HG02763 (cell line): ENCODE results near the gene PRKCA.

ENCODE experiments used
- ATAC-seq: cut with Tn5 transposase; IDR thresholded peaks from one replicate; pipeline ENCODE4 v1.9.1; 2021; ENCODE audit warnings: mild to moderate bottlenecking, moderate library complexity; ENCODE audit not compliant: unreplicated experiment

The PRKCA gene

GRCh38 chr17:66508896-66509844 is 206.8 kb downstream of the PRKCA start:
- no peak for ATAC-seq

GRCh38 chr17:66509926-66510325 is 207.5 kb downstream of the PRKCA start:
- no peak for ATAC-seq

- ATAC-seq = no peak
These were observed 208.7 kb downstream of the PRKCA start for GRCh38 chr17:66511135-66511534.

DNA sequence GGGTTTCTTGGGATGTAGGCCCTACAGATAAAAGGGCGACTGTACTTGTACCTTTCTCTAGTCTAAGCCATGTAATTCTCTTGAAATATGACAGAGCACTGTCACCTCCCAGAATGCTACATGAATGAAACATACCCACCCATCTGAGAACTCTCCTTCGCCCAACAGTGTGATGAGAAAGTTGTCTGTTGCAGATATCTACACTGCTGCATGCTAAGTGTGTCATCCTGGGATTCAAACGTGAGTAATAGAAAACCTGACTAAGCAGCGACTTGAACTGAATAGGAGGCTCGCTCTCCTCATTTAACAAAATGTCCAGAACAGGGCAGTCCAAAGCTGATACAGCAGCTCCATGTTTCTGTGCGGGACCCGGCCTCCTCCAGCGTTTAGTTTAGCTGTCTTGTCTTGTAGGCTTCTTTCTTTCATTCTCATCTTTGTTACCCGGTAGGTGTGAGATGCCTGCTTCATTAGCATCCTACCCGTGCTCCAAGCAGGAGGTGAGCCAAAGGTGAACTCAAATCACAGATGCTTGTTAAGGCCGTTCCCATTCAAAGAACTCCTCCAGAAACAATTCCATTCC is 211.9 kb downstream of the PRKCA start:
- ATAC-seq = no peak

DNA sequence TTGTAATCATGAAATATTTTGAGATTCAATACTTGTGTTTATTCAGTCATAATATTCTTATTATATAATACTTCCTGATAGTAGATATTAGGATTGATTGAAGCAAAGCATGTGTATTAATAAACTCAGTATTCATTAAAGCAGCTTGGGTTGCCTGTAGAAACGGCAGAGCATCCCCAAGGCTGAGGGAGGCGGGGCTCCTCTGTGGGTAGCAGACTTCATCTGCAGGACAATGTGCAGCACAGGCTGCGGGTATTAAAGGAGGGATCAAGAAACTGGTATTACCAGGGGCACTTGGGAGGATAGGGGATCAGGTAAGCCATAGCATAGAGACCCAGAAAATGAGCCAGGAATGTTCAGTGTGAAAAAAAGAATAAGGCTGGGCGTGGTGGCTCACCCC is 213.6 kb downstream of the PRKCA start:
- ATAC-seq = no peak

- no peak for ATAC-seq
These were observed 215.1 kb downstream of the PRKCA start for GRCh38 chr17:66517336-66518009.

DNA sequence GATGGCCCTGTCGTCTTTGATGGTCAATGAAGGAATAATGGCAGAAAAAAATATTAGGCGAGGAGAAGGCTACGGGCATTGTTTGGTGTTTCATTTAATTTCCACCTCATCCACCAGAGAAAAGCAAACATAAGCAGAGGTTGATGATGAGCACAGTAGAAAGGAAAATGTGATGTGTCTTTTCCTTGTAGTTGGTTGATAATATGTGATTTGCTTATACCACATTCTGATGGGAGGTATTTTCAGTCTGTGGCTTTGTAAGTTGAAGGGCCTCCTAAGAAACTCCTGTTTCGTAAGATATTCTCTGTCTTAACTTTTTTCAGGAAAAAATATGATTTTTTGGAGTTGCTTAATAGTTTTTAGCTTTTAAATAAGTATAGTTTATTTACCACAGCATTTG is 215.7 kb downstream of the PRKCA start:
- no peak for ATAC-seq

- no peak for ATAC-seq
These were observed 216.3 kb downstream of the PRKCA start for GRCh38 chr17:66518677-66519076.

GRCh38 chr17:66519154-66519553 is 216.7 kb downstream of the PRKCA start:
- ATAC-seq = no peak

DNA sequence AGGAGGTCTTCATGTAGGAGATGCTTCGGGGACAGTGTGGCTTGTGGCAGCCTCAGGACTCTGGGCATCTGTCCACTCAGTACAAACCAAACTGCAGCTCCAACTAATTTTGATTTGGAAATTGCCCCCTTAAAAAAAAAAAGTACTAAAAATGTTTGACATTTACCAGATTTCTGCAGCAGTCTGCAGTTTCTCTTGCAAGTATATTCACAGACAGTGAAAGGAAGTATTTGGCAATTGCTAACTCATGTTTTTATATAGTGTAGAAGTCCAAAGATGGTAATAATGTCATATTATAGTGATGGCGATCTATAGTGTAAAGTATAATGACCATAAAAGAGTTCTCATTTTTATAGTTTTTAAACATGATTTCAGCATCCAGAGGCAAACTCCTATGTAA is 218.6 kb downstream of the PRKCA start:
- no peak for ATAC-seq

DNA sequence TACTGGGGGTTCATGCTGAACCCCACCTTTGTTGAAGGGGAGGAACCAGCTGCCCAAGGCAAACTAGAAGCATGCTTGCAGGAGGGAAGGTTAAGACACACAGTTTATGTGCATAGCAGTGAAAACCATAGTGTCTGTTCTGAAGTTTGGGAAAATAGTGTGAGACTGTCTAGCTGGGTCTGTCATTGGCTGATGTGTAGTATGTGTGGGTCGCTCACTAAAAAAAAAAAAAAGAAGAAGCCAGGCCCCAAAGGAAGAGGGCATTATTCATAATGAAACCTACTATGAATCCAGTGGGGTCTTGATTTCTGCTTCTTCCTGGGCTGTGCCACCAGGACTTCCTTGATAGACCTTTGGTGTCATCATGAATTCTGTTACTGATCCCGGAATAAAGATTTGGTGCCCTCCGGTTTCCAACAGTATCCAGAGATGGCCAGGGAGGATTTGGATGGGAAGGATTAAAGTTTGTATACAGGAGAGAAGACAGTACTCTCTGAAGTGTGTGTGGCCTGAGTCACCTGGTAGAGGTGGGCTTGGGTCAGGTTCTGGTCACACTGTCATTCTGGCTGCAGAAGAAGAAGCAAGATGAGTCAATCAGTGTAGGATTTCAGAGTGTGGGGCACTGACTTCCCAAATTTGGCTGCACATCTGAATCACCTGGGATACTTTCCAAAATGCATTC is 220.3 kb downstream of the PRKCA start:
- ATAC-seq = no peak

DNA sequence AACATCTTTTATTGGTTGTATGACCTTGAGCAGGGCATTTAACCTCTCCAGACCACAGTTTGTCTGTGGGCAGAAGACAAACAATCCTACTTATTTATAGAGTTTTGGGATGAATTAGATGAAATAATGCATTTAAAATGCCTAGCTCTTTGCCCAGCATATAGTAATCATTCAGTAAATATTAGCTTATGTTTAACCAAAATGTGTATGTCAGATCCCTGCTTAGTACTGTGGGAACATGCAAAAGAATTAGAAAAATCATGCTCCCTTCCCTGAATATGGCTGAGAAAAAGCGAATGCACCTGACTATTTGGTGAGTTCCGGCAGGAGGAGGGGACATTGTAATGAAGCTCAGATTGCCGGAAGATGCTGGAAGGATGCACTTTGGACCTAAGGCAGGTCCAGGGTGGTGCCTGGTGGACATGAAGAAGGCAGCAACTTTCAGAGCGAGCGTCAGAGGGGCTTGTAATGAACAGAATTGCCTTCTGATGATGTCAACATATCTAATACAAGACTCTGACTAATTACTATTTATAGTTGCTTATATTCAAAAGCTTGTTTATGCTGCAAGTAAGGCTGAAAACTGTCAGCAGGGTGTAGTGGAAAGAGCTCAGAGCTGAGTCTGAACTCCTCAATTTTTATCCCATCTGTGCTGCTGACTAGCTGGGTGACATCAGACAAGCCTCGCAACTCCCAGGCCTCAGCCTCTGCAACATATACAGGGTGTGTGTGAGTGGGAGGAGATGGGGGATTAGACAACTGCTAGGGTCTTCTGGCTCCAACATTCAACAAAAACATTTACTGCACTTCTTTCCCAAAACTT is 221.2 kb downstream of the PRKCA start:
- ATAC-seq = no peak

DNA sequence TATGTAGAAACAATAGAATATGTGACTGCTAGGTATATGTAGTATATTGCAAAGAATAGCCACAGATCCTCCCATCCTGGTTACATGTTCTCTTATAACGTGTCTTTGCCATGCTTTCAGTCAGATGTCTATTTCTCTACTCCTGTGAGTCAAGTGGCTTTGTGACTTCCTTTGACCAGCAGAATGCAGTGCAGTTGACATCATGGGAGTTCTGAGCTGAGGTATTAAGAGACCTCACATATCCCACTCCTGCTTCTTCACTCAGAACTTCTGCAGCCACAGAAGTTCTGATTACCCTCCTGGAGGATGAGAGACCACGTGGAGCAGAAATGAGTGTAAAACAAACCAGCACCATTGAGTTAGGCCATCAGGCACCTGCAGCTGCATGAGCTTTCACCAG is 222.5 kb downstream of the PRKCA start:
- no peak for ATAC-seq

- ATAC-seq = no peak
These were observed 222.9 kb downstream of the PRKCA start for GRCh38 chr17:66525338-66525737.

GRCh38 chr17:66526827-66527226 is 224.4 kb downstream of the PRKCA start:
- no peak for ATAC-seq

DNA sequence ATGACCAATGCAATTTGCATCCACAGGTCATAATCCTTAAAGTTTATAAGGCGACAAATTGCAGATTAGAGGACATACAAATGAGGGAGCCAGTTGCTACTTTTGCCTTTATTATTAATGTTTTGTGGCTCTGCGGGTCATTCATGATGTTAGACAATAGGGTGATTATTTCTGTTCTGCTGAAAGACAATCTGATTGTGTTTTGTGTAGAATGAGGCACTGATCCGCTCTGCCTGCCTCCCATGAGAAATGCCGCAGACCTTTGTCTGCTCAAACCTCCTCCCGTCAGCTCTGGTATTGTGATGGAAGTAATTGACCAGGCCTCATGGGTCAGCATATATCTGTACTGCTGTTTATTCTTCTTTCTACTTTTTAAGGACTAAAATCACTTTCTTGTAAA is 224.9 kb downstream of the PRKCA start:
- no peak for ATAC-seq

DNA sequence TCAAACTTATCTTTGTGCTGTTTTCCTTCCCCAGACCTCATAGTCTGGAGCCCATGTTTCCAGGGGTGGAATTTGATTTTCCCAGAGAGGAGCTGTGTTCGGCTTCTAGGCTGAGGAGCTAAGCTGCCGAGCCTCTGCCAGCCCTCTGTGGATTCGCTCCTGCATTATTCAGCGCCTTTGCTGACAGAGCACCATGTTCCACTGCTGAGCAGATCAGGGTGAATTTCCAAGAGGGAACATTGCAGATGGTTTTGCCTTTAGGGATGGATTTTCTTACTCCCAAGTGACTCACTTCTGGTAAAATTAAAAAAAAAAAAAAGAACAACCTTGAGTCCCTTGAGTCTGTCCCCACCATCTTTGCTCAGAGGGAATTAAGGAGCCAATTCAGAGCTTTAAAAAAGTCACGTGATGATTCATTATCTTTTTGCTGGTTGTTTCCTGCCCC is 229.5 kb downstream of the PRKCA start:
- ATAC-seq = no peak

GRCh38 chr17:66533572-66533971 is 231.2 kb downstream of the PRKCA start:
- no peak for ATAC-seq

DNA sequence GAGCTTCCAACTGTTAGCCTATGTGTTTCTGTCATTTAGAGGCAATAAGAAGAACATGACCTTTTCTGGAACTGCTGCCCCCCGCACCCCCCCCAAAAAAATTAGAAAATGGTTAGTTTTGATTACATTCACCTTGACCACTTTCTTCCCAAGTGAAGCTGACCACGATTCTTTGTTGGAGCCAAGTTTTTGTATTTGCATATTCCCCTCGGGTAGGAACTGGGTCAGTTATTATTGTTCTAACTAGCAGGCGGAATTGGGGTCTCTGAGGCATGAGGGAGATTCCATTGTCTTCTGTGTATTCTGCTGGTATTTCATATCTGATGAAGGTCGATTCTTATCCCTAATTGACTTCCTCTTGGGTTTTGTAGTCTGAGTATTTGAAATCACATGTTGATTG is 231.6 kb downstream of the PRKCA start:
- ATAC-seq = no peak

DNA sequence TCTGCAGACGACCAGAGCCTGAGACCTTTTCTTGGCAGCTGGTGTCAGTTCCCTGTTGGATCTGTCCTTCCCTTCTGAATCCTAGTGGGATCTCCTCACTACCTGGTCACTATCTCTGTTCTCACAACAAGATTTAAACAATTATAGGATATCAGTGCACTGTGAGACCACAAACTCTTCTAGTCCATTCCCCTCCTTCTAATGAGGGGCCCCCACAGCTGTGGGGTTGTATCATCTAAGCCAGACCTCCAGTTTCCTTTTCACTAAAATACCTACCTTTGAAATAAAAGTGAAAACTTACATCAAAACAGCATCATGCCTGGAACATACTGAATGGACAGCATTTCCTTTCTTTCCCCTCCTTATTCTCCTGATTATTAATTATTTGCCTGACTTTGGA is 233.2 kb downstream of the PRKCA start:
- no peak for ATAC-seq
